NK-92 treated with Interleukin-12 subunit alpha and Interleukin-12 subunit beta, amount 100 ng/mL, for 24 hours (cell line): Measurements from ENCODE around the gene ZNF664.

Source experiments
- DNase-seq: peaks from one replicate; lab custom pipeline; 2025; lab: John Stamatoyannopoulos, UW

The ZNF664 gene

GRCh38 chr12:123972457-123973401 is at the start of gene ZNF664, which contains the start of gene CCDC92:
Gene ZNF664 (plus strand): TSS chr12:123973215. CDS start chr12:124012145, 38,930 bp downstream.
Gene CCDC92 (minus strand): TSS chr12:123972831. CDS start chr12:123944305, 28,526 bp downstream.
- peak; percentile 94 for DNase-seq

GRCh38 chr12:123923927-123924326 is 49.1 kb upstream of the ZNF664 start:
- DNase-seq = no peak

GRCh38 chr12:123924539-123924938 is 48.5 kb upstream of the ZNF664 start:
- DNase-seq = no peak

- no peak for DNase-seq
Observed at GRCh38 chr12:123928274-123928865, 44.6 kb upstream of the ZNF664 start.

- DNase-seq = no peak
Observed at GRCh38 chr12:123928897-123929296, 44.1 kb upstream of the ZNF664 start.

GRCh38 chr12:123929946-123930583 is 43.0 kb upstream of the ZNF664 start:
- no peak for DNase-seq

GRCh38 chr12:123931686-123932321 is 41.2 kb upstream of the ZNF664 start:
- no peak for DNase-seq

- no peak for DNase-seq
Observed at GRCh38 chr12:123933214-123933613, 39.8 kb upstream of the ZNF664 start.

- DNase-seq = no peak
Observed at GRCh38 chr12:123934016-123934620, 38.9 kb upstream of the ZNF664 start.

- peak; percentile 14 for DNase-seq
Observed at GRCh38 chr12:123934829-123935228, 38.2 kb upstream of the ZNF664 start.

- DNase-seq = no peak
Observed at GRCh38 chr12:123935956-123936355, 37.1 kb upstream of the ZNF664 start.

- no peak for DNase-seq
Observed at GRCh38 chr12:123936471-123936870, 36.5 kb upstream of the ZNF664 start.

GRCh38 chr12:123936956-123937706 is 35.9 kb upstream of the ZNF664 start:
- no peak for DNase-seq

- peak; percentile 56 for DNase-seq
Observed at GRCh38 chr12:123937707-123938591, 35.1 kb upstream of the ZNF664 start.

- DNase-seq = peak; percentile 30
Observed at GRCh38 chr12:123938679-123939480, 34.1 kb upstream of the ZNF664 start.

GRCh38 chr12:123939716-123940626 is 33.0 kb upstream of the ZNF664 start:
- no peak for DNase-seq

GRCh38 chr12:123940627-123940966 is 32.4 kb upstream of the ZNF664 start:
- no peak for DNase-seq

- no peak for DNase-seq
Observed at GRCh38 chr12:123941000-123941399, 32.0 kb upstream of the ZNF664 start.
